GM12875 (cell line): ENCODE data around the gene MDH1.
"Not testable (repeated sequence)": the region's sequence is repeated elsewhere in the genome, so short reads cannot be mapped to it uniquely, and the experiment has no call there.

Experiments
- H3K4me3 ChIP-seq: one replicate; pipeline ENCODE4 v1.5.1; 2011; ENCODE audit warnings: low read depth, low read length, control low read depth
- CTCF ChIP-seq: IDR thresholded peaks from 2 replicates; pipeline ENCODE4 v1.5.1; 2011; ENCODE audit warnings: low read depth, mild to moderate bottlenecking, control low read depth, inconsistent platforms, low read length, moderate library complexity, borderline replicate concordance; ENCODE audit not compliant: insufficient read depth

Gene MDH1

DNA sequence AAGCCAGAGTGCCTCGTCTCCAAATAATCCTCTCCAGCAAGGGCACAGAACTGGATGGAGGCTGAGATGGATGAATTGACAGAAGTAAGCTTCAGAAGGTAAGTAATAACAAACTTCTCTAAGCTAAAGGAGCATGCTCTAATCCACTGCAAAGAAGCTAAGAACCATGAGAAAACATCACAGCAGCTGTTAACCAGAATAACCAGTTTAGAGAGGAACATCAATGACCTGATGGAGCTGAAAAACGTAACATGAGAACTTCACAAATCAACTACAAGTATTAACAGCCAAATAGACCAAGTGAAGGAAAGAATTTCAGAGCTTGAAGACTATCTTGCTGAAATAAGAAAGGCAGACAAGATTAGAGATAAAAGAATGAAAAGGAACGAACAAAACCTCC is 32.8 kb upstream of the MDH1 start:
- no peak for TF ChIP-seq CTCF

GRCh38 chr2:63557819-63558218 is 30.9 kb upstream of the MDH1 start:
- H3K4me3 ChIP-seq = not testable (repeated sequence)

More for the DNA sequence above, 32.8 kb upstream of the MDH1 start:
- H3K4me3 ChIP-seq = no peak overlapping the region

- H3K4me3 ChIP-seq = not testable (repeated sequence)
Observed at GRCh38 chr2:63558922-63559321, 29.8 kb upstream of the MDH1 start.

DNA sequence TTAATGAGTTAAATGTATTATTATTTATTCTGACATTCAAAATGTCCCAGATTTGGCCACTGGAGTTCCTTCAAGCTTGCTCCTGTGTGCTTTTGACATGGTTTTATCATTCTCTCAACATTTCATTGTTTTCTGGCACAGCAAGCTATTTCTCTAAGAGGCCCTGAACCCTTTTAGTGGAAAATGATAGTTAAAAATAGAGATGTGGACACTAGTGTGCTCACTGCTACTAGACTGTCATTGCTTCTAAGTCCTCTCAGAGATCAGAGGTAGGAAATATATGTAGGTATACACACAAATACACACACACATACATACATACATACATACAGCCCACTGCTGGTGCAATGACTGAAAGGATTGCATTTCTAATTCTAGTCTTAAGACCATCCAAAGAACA is 26.0 kb upstream of the MDH1 start:
- no peak for TF ChIP-seq CTCF
- no peak overlapping the region for H3K4me3 ChIP-seq

DNA sequence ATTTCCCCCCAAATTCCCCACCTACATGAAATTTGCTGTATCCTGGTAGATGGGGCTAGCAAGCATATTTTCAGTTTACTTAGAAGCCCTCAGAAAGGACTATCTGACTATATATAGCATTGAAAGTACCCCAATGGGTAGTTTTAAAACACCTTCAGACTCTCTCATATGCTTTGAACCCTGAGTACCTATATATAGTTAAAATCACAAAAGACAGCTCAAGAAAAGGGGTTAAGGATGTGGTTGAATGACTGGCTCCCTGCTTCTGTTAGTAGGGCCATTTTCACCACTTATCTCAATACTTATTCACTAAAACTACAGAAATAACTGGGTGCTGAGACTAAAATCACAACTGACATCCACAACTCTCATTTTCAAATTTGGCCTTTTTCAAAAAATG is 19.0 kb upstream of the MDH1 start:
- H3K4me3 ChIP-seq = no peak overlapping the region
- no peak for TF ChIP-seq CTCF

DNA sequence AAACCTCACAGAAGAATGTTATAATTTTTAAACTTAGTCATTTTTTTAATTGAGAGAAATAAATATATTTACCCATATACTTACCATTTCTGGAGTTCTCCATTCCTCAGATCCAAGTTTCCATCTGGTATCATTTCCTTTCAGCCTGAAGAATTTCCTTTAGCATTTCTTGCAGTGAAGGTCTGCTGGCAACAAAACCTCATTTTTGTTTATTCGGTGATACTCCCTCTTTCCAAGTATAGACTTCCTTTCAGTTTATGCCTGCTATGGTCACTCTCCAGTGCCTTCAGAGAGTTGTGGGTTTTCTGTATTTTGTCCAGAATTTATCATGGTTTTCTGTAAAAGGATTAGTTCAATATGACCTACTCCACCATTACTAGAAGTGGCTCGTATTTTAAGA is 17.5 kb upstream of the MDH1 start:
- no peak overlapping the region for H3K4me3 ChIP-seq
- no peak for TF ChIP-seq CTCF

DNA sequence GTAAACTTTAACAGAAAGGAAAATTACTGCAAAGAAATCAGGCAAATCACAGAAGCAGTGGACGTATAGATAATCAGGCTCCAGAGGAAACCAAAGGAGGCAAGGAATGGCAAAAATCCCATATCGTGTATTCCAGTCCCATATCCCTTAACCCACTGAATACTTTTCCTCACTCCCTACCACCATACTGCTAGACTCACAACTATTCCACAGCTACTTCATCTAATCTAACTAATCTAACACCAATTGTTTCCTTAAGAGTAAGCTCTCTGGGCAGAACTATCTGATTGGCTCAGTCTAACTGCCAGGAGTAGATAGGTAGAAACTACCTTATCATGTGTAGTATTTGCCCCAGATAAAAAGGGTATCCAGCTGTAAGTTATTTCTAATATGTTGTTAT is 16.8 kb upstream of the MDH1 start:
- no peak overlapping the region for H3K4me3 ChIP-seq
- TF ChIP-seq CTCF = no peak

DNA sequence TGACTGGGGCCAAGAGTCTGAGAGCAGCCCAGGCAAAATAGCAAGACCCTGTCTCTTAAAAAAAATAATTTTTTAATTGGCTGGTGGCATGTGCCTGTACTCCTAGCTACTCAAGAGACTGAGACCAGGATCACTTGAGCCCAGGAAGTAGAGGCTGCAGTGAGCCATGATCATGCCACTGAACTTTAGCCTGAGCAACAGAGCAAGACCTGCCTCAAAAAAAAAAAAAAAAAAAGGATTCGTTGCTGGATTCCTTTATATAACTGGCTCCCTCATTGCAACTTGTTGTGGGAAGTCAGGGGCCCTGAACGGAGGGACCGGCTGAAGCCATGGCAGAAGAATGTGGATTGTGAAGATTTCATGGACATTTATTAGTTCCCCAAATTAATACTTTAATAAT is 15.7 kb upstream of the MDH1 start:
- not testable (repeated sequence) for H3K4me3 ChIP-seq

- H3K4me3 ChIP-seq = not testable (repeated sequence)
Observed at GRCh38 chr2:63573726-63574345, 14.9 kb upstream of the MDH1 start.
